ENCODE data around the gene TMEM140.

The TMEM140 gene

GRCh38 chr7:135174941-135175340 lies 27.1 kb downstream of the TMEM140 start:
- DNase-seq (ENCODE audit: low spot score), result no peak

GRCh38 chr7:135175931-135176330 lies 28.1 kb downstream of the TMEM140 start:
- DNase-seq (ENCODE audit: low spot score), result no peak

GRCh38 chr7:135177028-135177696 lies 29.3 kb downstream of the TMEM140 start:
- no peak for DNase-seq (ENCODE audit: low spot score)

GRCh38 chr7:135178364-135178763 lies 30.5 kb downstream of the TMEM140 start:
- DNase-seq (ENCODE audit: low spot score), result no peak

- DNase-seq (ENCODE audit: low spot score), result no peak
Observed at GRCh38 chr7:135179321-135179925, 31.6 kb downstream of the TMEM140 start.

GRCh38 chr7:135180122-135180521 lies 32.2 kb downstream of the TMEM140 start:
- no peak for DNase-seq (ENCODE audit: low spot score)

GRCh38 chr7:135181261-135181928 lies 33.5 kb downstream of the TMEM140 start:
- DNase-seq (ENCODE audit: low spot score), result no peak

- DNase-seq (ENCODE audit: low spot score), result no peak
Observed at GRCh38 chr7:135181929-135182678, 34.2 kb downstream of the TMEM140 start.

GRCh38 chr7:135183478-135183877 lies 35.6 kb downstream of the TMEM140 start:
- DNase-seq (ENCODE audit: low spot score), result no peak

- DNase-seq (ENCODE audit: low spot score), result no peak
Observed at GRCh38 chr7:135184254-135184841, 36.5 kb downstream of the TMEM140 start.

GRCh38 chr7:135185471-135186260 lies 37.8 kb downstream of the TMEM140 start:
- no peak for DNase-seq (ENCODE audit: low spot score)

- no peak for DNase-seq (ENCODE audit: low spot score)
Observed at GRCh38 chr7:135186261-135186540, 38.3 kb downstream of the TMEM140 start.

GRCh38 chr7:135186841-135187253 lies 39.0 kb downstream of the TMEM140 start:
- DNase-seq (ENCODE audit: low spot score), result no peak

GRCh38 chr7:135188298-135188984 lies 40.6 kb downstream of the TMEM140 start:
- DNase-seq (ENCODE audit: low spot score), result no peak

- DNase-seq (ENCODE audit: low spot score), result no peak
Observed at GRCh38 chr7:135189221-135189662, 41.4 kb downstream of the TMEM140 start.

- peak; percentile 47 for DNase-seq (ENCODE audit: low spot score)
Observed at GRCh38 chr7:135189961-135190360, 42.1 kb downstream of the TMEM140 start.

GRCh38 chr7:135190703-135191102 lies 42.8 kb downstream of the TMEM140 start:
- DNase-seq (ENCODE audit: low spot score), result no peak

- no peak for DNase-seq (ENCODE audit: low spot score)
Observed at GRCh38 chr7:135192914-135193536, 45.2 kb downstream of the TMEM140 start.

- DNase-seq (ENCODE audit: low spot score), result peak; percentile 63
Observed at GRCh38 chr7:135193615-135194081, 45.8 kb downstream of the TMEM140 start.

- peak; percentile 17 for DNase-seq (ENCODE audit: low spot score)
Observed at GRCh38 chr7:135194494-135195095, 46.7 kb downstream of the TMEM140 start.
